ENCODE measurements around the gene RNF175.

RNF175 gene

GRCh38 chr4:153741541-153741940 lies 18.3 kb downstream of the RNF175 start:
- ATAC-seq = no peak

- no peak for ATAC-seq
Measured at GRCh38 chr4:153735906-153736461, 23.8 kb downstream of the RNF175 start.

- no peak for ATAC-seq
Measured at GRCh38 chr4:153733751-153734448, 25.9 kb downstream of the RNF175 start.

- ATAC-seq = no peak
Measured at GRCh38 chr4:153731239-153731638, 28.6 kb downstream of the RNF175 start.

GRCh38 chr4:153729895-153730294 lies 29.9 kb downstream of the RNF175 start:
- no peak for ATAC-seq

- ATAC-seq = no peak
Measured at GRCh38 chr4:153728660-153729059, 31.2 kb downstream of the RNF175 start.

- no peak for ATAC-seq
Measured at GRCh38 chr4:153728151-153728550, 31.7 kb downstream of the RNF175 start.

- ATAC-seq = no peak
Measured at GRCh38 chr4:153725831-153726154, 34.0 kb downstream of the RNF175 start.

GRCh38 chr4:153725136-153725830 lies 34.5 kb downstream of the RNF175 start:
- ATAC-seq = no peak

GRCh38 chr4:153724606-153725005 lies 35.2 kb downstream of the RNF175 start:
- ATAC-seq = peak in 1 of 2 donors; percentile 38

- ATAC-seq = no peak
Measured at GRCh38 chr4:153722036-153722435, 37.8 kb downstream of the RNF175 start.

- ATAC-seq = peak; percentile 78 to 87
Measured at GRCh38 chr4:153713866-153714646, 45.8 kb downstream of the RNF175 start.

GRCh38 chr4:153710681-153711080 lies 49.1 kb downstream of the RNF175 start:
- ATAC-seq = no peak

GRCh38 chr4:153706519-153706918 lies 53.3 kb downstream of the RNF175 start:
- no peak for ATAC-seq

- no peak for ATAC-seq
Measured at GRCh38 chr4:153705743-153706468, 53.9 kb downstream of the RNF175 start.

- ATAC-seq = no peak
Measured at GRCh38 chr4:153704522-153704921, 55.3 kb downstream of the RNF175 start.

- no peak for ATAC-seq
Measured at GRCh38 chr4:153684971-153685371, 74.9 kb downstream of the RNF175 start.

- peak; percentile 87 to 89 for ATAC-seq
Measured at GRCh38 chr4:153684182-153684970, 75.4 kb downstream of the RNF175 start, which contains the start of gene TLR2. TLR2 (plus strand) TSS chr4:153684280; CDS start chr4:153702908, 18,628 bp downstream.

GRCh38 chr4:153683763-153684181 lies 76.1 kb downstream of the RNF175 start:
- ATAC-seq = no peak

- no peak for ATAC-seq
Measured at GRCh38 chr4:153679486-153679885, 80.3 kb downstream of the RNF175 start.

GRCh38 chr4:153676984-153677383 lies 82.8 kb downstream of the RNF175 start:
- ATAC-seq = no peak

GRCh38 chr4:153676486-153676885 lies 83.3 kb downstream of the RNF175 start:
- ATAC-seq = no peak

Data from activated CD4-positive, CD25-positive, alpha-beta regulatory T cell treated with anti-CD3 and anti-CD28 coated beads, Interleukin-2, amount 50 U/mL, for 24 hours (primary cell).